K562 (cell line): ENCODE data around the gene CPZ. TPM values are rescaled to one million over a fixed set of nuclear protein-coding genes. Genes with fewer than 3 reads are reported as not detected.

Experiments used
- ATF2 ChIP-seq: sonication (generic); formaldehyde crosslinking; IDR thresholded peaks from 2 replicates; pipeline ENCODE4 v1.8.1; 2022; ENCODE audit warnings: missing genetic modification reagents
- CXXC5 ChIP-seq: fragments of 250-450 bp; sonication (Bioruptor Pico); IDR thresholded peaks from 2 replicates; pipeline ENCODE4 v1.8.0; 2022; ENCODE audit warnings: inconsistent platforms, mild to moderate bottlenecking, moderate library complexity
- E2F1 ChIP-seq: sonication (generic); formaldehyde crosslinking; IDR thresholded peaks from 2 replicates; pipeline ENCODE4 v1.8.1; 2023; ENCODE audit warnings: mild to moderate bottlenecking, missing genetic modification reagents, moderate library complexity
- EGR1 ChIP-seq: fragments of 450-650 bp; conservative IDR thresholded peaks from 2 replicates; pipeline ENCODE4 v1.6.1; 2017; ENCODE audit warnings: mild to moderate bottlenecking
- ELF1 ChIP-seq: fragments of 200-800 bp; sonication (Bioruptor generic); IDR thresholded peaks from 2 replicates; pipeline ENCODE4 v1.6.1; 2016; ENCODE audit warnings: missing genetic modification characterization, missing compliant biosample characterization
- ELF4 ChIP-seq: fragments of 450-650 bp; formaldehyde crosslinking; IDR thresholded peaks from 2 replicates; pipeline ENCODE4 v1.4.0; 2022; ENCODE audit warnings: missing genetic modification characterization
- HDAC8 ChIP-seq: fragments of 450-650 bp; IDR thresholded peaks from 2 replicates; pipeline ENCODE4 v1.6.1; 2016; ENCODE audit warnings: mild to moderate bottlenecking, missing genetic modification characterization, moderate library complexity, missing compliant biosample characterization
- HNRNPH1 ChIP-seq: fragments of 200-400 bp; formaldehyde crosslinking; optimal IDR thresholded peaks from 2 replicates; pipeline ENCODE3; 2017; ENCODE audit warnings: low read depth, mild to moderate bottlenecking, low read length, moderate library complexity
- HNRNPLL ChIP-seq: fragments of 200-400 bp; formaldehyde crosslinking; IDR thresholded peaks from 2 replicates; pipeline ENCODE4 v1.6.1; 2017; ENCODE audit warnings: low read length, low read depth, mild to moderate bottlenecking; ENCODE audit not compliant: poor library complexity, severe bottlenecking
- NFRKB ChIP-seq: fragments of 450-650 bp; IDR thresholded peaks from 2 replicates; pipeline ENCODE4 v1.6.1; 2016; ENCODE audit warnings: low read depth
- NKRF ChIP-seq: fragments of 450-650 bp; IDR thresholded peaks from 2 replicates; pipeline ENCODE4 v1.6.1; 2016; ENCODE audit warnings: borderline replicate concordance
- OTX1 ChIP-seq: fragments of 450-650 bp; formaldehyde crosslinking; IDR thresholded peaks from 2 replicates; pipeline ENCODE4 v1.4.0; 2022; ENCODE audit warnings: mild to moderate bottlenecking
- RBFOX2 ChIP-seq: fragments of 200-400 bp; formaldehyde crosslinking; IDR thresholded peaks from 2 replicates; pipeline ENCODE4 v1.6.1; 2017; ENCODE audit warnings: low read depth, mild to moderate bottlenecking, low read length, moderate library complexity
- RBM14 ChIP-seq: fragments of 200-400 bp; formaldehyde crosslinking; IDR thresholded peaks from 2 replicates; pipeline ENCODE4 v1.6.1; 2018; ENCODE audit warnings: low read depth, mild to moderate bottlenecking, low read length, moderate library complexity, borderline replicate concordance; ENCODE audit not compliant: insufficient read depth
- RNF219 ChIP-seq: fragments of 250-450 bp; sonication (Bioruptor Pico); IDR thresholded peaks from 2 replicates; pipeline ENCODE4 v1.5.0; 2022; ENCODE audit warnings: mild to moderate bottlenecking
- SAP30 ChIP-seq: fragments of 200-600 bp; sonication (generic); IDR thresholded peaks from 2 replicates; pipeline ENCODE4 v1.6.1; 2012; ENCODE audit warnings: borderline replicate concordance, low read depth, mild to moderate bottlenecking, moderate library complexity, low read length, control low read depth, inconsistent platforms; ENCODE audit not compliant: insufficient read depth, poor library complexity, severe bottlenecking
- SRSF9 ChIP-seq: fragments of 200-400 bp; formaldehyde crosslinking; IDR thresholded peaks from 2 replicates; pipeline ENCODE4 v1.6.1; 2017; ENCODE audit warnings: low read depth, low read length, borderline replicate concordance
- STAT5B ChIP-seq: fragments of 250-450 bp; sonication (Bioruptor Pico); IDR thresholded peaks from 2 replicates; pipeline ENCODE4 v1.8.0; 2021; ENCODE audit warnings: mild to moderate bottlenecking, inconsistent platforms
- TAL1 ChIP-seq: fragments of 450-650 bp; IDR thresholded peaks from 2 replicates; pipeline ENCODE4 v1.6.1; 2016; ENCODE audit warnings: mild to moderate bottlenecking
- TBP ChIP-seq: optimal IDR thresholded peaks from 2 replicates; pipeline ENCODE3; 2011; ENCODE audit warnings: low read depth, low read length, improper control_type of control experiment
- ZFX ChIP-seq: sonication (generic); formaldehyde crosslinking; IDR thresholded peaks from 2 replicates; pipeline ENCODE4 v1.8.0; 2022; ENCODE audit warnings: mild to moderate bottlenecking, missing genetic modification reagents, moderate library complexity
- ZNF354B ChIP-seq: fragments of 250-450 bp; sonication (Bioruptor Pico); IDR thresholded peaks from 2 replicates; pipeline ENCODE4 v1.4.0; 2020
- ZNF668 ChIP-seq: fragments of 250-450 bp; sonication (Bioruptor Pico); IDR thresholded peaks from 2 replicates; pipeline ENCODE4 v1.8.0; 2022; ENCODE audit warnings: mild to moderate bottlenecking, inconsistent platforms
- polyA plus RNA-seq, 8 experiments: library from polyadenylated mRNA; depleted of rRNA in 4 of 8; stranded (reverse) in 5 of 8; unstranded in 3 of 8; fragments of >200 nt; fragmentation: Nextera tagmentation in 2 of 8; fragmentation: Illumina TruSeq in 1 of 8; extraction: Ambion mirVana in 2 of 8; extraction: Trizol in 1 of 8; gene quantifications; 2 replicates each; pipeline versions ENCODE4 v1.2.1 to v1.2.3, GENCODE V29; 2011 to 2014; ENCODE audit warnings: inconsistent platforms in 1 of 8, missing spikeins in 1 of 8
- total RNA-seq, 7 experiments: library from RNA; depleted of rRNA in 6 of 7; stranded (reverse); fragments of >200 nt in 6 of 7; fragmentation: Illumina TruSeq in 2 of 7; extraction: Trizol in 2 of 7; gene quantifications; 2 replicates each; pipeline versions ENCODE4 v1.2.1 to v1.2.3, GENCODE V29; 2011 to 2021; ENCODE audit warnings: low replicate concordance in 1 of 7

The CPZ gene
- total and polyA plus RNA-seq, 9 of the 15 experiments (the other 6 are each of a cell fraction or from before 2014, with no cell fraction given), result 0.06 to 2.2 (median 1.2) TPM; not detected in 1

GRCh38 chr4:8549352-8549931 is 43.1 kb upstream of the CPZ start (continued):
- TF ChIP-seq ATF2 (no peak), RBM14 (no peak), NKRF (no peak), TBP (no peak), SAP30 (no peak), HNRNPH1 (no peak), SRSF9 (no peak), ELF4 (CRISPR knock-in tag) (0 out of 2 replicates have a peak, but pooled peaks have one; percentile 26), ZFX (0 out of 2 replicates have a peak, but pooled peaks have one; percentile 16), EGR1 (peak; percentile 54), ELF1 (tag) (peak; percentile 43; the same call in 1 of the 2 replicates), OTX1 (no peak), NFRKB (no peak), CXXC5 (peak; percentile 78), ZNF354B (CRISPR knock-in tag) (no peak), TAL1 (no peak; the same call in 1 of the 2 replicates), HDAC8 (tag) (no peak), HNRNPLL (no peak), ZNF668 (CRISPR knock-in tag) (no peak), STAT5B (CRISPR knock-in tag) (no peak), RBFOX2 (peak; percentile 51; the same call in 1 of the 2 replicates), RNF219 (CRISPR knock-in tag) (no peak), E2F1 (no peak)
